Activated naive CD8-positive, alpha-beta T cell treated with anti-CD3 and anti-CD28 coated beads, Interleukin-2, amount 50 U/mL, for 16 hours (primary cell): ENCODE measurements around the gene SLC4A5.
A peak's percentile ranks its signal among the peaks of the same experiment; 100 is the strongest.

Experiments used
- DNase-seq: peaks from one replicate; pipeline ENCODE4 v3.0.0-alpha.2; 2020; ENCODE audit warnings: low read depth, low spot score

Gene SLC4A5

GRCh38 chr2:74343316-74343715, at the start of gene SLC4A5:
Gene SLC4A5 (minus strand): TSS chr2:74343416. CDS start chr2:74315023, 28,393 bp downstream.
- no peak for DNase-seq

GRCh38 chr2:74392449-74392743, 49.2 kb upstream of the SLC4A5 start:
- no peak for DNase-seq

GRCh38 chr2:74391580-74392448, 48.6 kb upstream of the SLC4A5 start:
- DNase-seq: peak; percentile 95

GRCh38 chr2:74391209-74391579, 48.0 kb upstream of the SLC4A5 start:
- no peak for DNase-seq

GRCh38 chr2:74390606-74391005, 47.4 kb upstream of the SLC4A5 start:
- no peak for DNase-seq

DNA sequence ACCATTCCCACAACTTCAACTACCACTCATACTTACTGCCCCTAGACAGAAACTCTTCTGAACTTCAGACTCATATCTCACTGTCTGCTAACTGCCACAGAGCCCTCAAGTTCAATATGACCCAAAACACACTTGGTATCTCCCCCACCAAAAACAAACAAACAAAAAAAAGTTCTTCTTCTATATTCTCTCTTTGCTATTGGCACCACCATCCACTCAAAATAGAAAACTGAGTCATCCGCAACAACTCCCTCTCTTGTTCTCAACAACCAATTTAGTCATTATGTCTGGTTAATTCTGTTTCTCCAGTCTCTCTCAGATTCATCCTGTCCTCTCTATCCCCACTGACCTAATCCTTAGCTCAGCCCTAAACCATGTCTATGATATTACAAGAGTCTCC, 44.1 kb upstream of the SLC4A5 start:
- DNase-seq: no peak

GRCh38 chr2:74385396-74385795, 42.2 kb upstream of the SLC4A5 start:
- no peak for DNase-seq

GRCh38 chr2:74384051-74384450, 40.8 kb upstream of the SLC4A5 start:
- no peak for DNase-seq

DNA sequence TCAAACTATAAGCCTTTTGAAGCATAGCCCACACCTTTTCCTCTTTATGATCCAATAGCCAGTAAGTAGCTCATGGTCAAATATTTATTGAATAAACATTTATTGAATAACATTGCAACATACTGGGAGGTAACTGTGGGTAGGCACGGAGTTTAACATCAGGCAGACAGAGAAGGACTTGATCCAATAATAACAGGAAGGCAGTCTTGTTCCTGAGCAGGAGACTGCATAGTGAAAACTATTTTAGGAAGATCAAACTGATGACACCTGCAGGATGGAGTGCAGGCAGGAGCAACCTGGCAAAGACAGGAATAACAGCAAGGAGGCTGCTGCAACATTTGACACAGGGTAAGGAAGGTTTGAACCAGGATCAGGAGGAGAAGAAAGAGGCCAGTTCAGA, 40.0 kb upstream of the SLC4A5 start:
- DNase-seq: no peak

- no peak for DNase-seq
Measured at GRCh38 chr2:74381751-74382150, 38.5 kb upstream of the SLC4A5 start.

DNA sequence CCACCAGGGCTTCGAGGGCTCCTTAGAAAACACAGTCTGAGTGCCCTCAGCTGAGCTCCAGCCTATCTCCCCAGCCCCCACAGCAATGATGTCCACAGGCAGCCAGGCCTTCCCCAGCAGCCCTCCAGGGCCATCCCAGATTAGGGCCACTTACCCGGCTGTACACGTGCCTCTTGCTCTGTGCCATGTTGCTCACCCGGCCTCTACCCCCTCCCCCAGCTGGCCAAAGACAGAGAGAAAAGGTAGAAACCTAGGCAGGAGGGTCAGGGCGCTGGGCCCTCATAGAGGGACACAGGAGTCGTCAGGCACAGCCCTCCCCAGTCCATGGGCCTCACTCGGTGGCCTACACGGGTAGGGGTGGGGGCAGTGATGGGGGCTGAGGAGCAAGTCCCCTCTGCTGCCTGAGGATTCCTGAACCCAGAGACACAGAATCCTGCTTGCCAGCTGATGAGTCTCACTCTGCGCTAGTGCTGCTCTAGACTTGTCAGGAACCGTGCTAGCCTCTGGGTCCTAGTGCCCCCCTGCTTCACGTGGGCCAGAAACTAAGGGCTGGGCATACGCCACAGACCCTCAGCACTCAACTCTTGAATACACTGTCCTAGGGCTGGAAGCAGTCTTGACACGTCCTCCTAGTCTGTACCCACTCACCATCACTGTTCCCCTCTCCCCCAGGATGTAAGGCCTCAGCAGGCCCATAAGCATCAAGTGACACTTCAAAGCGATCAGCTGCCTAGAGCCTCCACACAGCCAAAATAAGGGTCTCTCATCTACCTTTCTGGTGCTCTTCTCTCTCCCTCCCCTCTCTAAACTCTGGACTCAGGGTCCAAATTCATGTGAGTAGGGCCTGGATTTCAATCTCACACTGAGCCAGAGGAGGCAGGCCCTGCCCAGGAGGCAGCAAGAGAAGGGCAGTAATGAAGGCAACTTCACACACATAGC, 36.9 kb upstream of the SLC4A5 start, which contains the start of gene DCTN1:
Gene DCTN1, minus strand, starts transcription at position 461 of the 939 bp plus-strand sequence. Its CDS starts 274 bp downstream, at position 187.
- DNase-seq: no peak

GRCh38 chr2:74378007-74378406, 34.8 kb upstream of the SLC4A5 start:
- DNase-seq: no peak

DNA sequence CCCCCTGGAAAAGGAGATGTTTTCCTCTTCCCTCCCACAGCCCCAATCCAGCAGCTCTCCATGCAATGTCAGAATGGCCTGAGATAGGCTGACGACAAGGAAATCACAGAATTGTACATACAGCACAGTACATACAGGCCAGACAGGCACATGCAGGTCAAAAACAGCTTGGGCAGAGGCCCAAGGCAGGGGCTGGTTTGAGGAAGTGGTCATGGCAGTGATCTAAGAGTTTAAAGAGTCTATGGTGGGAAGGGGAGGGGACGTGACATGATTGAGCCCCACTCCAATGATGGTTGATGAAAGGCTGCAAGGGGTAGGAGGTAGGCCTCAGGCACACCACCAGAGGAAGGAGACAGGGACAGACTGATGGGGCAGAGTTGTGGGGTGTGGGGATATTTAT, 32.6 kb upstream of the SLC4A5 start:
- no peak for DNase-seq

DNA sequence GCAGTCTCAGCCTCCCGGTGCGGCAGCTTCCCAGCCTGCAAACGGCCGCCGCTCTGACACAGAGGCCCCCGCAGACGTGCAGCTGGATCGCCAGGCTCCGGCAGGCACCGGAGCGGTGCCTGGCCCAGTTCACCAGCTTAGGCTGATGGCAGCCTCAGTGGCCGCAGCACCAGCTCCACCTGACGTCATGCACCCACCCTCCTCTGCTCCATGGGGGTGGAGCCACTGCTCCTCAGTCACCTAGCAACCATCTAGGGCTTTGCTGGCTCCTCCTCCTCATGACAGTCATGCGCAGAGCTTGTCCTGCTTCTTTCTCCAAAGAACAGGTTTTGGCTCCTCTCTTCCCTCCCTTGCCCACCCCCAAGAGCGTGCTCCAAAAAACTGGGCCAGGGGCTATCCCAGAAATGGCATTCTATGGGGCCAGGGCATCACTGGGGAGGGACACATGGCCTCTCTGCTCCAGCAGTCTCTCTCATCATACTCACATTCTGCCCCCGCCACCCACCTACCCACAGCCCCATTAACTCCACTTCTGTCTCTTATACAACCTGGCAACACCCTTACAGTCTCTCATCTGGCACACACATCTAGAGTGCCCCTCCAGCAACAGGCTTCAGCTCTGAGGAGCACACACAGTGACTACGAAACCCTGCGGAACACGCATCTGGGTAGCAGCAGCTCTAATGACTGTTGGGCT, 31.4 kb upstream of the SLC4A5 start:
- DNase-seq: no peak

- no peak for DNase-seq
Measured at GRCh38 chr2:74373985-74374384, 30.8 kb upstream of the SLC4A5 start.

DNA sequence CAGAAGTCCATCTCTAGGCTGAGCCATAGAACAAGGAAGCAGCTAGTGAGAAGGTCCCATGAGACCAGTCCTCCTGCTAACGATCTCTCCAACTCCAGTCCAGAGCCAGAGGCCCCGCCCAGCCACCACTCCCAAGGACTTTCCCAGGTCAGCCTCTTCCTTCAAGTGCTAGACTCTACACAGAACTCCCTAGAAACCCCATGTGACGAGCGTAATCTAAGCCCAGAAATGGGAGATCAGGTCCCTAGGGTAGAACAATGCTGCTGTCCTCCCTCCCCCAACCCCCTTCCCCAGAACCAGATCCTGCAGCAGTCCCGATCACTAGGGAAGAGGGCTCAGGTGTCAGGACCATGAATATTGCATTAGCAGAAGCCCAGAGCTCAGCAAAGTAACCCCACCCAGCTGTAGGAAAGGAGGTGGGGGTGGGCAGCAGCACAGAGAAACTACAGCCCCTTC, 30.0 kb upstream of the SLC4A5 start:
- DNase-seq: no peak

DNA sequence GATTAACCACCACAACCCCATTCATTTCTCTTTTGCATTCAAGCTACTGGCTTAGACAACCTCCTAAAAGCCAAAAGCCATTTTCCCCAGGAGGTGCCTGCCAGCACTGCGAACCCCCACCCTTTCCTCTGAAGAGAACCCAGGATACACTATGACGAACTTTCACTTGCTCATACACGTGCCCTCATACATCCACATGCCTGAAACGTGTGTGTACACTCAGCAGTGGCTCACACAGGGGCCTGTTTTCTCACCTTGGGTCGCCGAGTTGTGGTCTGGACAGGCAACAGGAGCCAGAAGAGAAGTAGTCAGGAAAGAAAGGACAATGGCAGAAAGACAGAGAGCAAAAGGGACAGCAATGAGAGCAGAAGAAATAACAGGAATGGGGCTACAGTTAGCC, 29.5 kb upstream of the SLC4A5 start:
- no peak for DNase-seq

DNA sequence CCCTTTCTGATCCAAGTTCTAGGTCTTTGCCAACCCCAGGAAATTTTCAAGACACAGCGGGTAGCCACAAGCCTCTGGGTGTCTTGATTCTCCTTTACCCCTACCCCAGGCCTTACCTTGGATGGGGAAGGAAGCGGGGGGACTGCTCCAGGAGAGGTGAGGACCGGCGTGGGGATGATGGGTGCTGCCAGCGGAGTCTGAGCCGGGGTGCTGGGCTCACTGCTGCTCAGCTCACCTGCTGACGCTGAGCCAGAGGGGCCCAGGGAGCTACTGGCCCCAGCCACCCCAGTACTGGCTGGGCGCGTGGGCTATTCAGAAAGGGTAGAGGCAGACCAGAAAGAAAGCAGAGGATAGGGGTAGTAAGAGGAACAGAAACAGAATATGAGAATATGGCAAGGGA, 28.2 kb upstream of the SLC4A5 start:
- DNase-seq: no peak

DNA sequence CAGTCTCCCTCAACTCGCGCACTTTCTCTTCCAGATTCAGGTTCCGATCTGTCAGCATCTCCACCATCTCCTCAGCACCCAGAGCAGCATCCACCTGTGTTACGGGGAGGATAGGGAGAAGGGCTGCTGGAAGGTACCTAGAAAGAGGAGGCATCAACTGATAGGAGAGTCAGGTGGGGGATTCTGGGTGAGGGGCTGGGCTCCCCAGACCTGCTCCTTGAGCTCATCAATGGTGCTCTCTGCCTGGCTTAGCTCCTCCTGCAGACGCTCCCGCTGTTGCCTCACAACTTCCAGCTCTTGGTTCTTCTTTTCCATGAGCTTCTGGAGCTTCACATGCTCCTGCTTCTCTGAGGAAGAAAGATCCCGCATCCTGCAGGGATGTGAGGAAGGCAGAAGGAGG, 26.8 kb upstream of the SLC4A5 start:
- no peak for DNase-seq

GRCh38 chr2:74368499-74368898, 25.3 kb upstream of the SLC4A5 start:
- DNase-seq: no peak

GRCh38 chr2:74367789-74368188, 24.6 kb upstream of the SLC4A5 start:
- no peak for DNase-seq

DNA sequence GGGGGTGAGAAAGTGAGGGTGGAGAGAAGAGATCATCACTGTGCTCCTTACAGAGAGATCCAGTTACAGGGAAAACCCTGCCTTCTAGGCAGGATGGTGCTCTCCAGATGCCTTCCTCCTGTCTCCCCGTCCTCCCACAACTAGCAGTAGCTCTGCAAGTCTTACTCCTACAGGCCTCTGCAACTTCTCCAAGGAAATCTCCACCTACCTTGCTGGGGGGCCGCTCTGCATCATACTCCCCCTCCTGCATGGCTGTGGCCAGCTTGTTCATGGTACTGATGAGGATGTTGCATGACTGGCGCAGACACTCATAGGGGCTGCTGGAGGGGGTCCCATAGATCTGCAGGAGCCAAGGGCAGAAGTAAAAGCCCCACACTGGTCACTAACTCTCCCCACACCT, 22.8 kb upstream of the SLC4A5 start:
- DNase-seq: no peak
